Activated CD4-positive, CD25-positive, alpha-beta regulatory T cell treated with anti-CD3 and anti-CD28 coated beads, Interleukin-2, amount 50 U/mL, for 72 hours (primary cell): ENCODE data around the gene TFPI.

Experiments
- DNase-seq: peaks from one replicate; pipeline ENCODE4 v3.0.0; 2021

The TFPI gene

DNA sequence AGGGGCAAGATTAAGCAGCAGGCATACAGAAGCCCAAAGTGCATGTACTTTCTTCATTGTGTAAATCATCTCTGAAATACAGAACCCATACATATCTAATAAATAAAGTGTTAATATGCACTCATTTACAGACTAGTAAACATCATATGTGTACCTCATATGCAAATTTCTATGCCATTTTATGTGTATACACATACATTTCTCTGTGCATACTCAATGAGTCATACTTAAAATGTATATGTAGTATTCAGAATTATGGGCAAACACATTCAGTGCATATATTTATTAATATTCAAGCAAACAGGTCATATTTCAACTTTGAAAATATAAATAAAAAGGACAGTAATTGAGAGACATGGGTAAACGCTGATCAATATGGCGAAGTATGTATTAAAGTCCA lies 50.5 kb downstream of the TFPI start:
- no peak for DNase-seq

DNA sequence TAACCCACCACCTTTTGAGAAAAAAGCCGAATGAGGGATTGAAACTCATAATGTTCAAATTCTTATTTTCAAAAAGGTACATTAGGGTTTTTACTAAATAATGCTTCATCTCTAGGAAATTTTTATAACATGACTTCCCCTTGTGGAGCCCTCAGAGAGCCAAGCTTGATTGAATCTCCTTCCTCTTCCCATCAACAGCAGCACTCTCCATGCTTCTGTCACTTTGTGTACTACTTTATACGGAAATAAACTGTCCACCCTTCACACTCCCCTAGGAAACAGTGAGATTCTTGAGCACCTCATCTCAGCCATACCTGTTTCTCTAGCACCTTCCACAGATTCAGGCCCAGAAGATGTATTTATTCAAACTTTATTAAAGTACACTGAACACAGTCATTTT lies 51.8 kb downstream of the TFPI start:
- no peak for DNase-seq

DNA sequence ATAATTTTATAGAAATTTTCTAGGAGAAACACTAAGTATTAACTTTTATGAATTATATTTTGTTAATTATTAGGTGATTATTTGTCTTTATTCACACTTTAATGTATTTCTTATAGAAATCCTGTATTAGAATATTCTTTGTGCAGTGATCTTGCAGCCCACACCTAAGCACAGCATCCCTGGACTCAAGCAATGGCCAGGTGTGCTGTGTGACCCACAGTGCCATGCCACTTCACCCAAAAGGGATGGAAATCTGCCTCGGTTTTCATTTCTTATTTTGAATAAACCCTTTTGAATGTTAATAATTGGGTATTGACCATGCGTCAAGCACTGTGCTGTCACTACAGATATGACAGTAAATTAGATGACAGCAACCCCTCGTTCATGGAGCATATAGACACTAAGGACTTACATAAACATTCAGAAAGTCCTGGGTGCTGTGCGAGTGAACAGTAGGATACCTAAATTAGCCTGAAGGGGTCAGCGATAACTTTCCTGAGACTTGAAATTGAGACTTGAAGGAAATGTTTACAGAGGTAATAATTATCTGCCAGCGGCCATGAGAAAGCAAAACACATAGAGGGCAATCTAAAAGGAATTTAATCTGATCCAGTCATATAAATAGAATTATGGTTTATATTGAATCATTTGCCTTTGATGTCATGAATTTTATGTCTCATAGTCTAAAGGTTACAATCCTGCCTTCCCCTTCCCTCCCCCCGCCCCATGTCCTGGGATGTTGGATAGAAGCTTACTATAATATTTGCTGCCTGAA lies 53.5 kb downstream of the TFPI start:
- no peak for DNase-seq

- no peak for DNase-seq
Measured at GRCh38 chr2:187499941-187500532, 54.2 kb downstream of the TFPI start.

DNA sequence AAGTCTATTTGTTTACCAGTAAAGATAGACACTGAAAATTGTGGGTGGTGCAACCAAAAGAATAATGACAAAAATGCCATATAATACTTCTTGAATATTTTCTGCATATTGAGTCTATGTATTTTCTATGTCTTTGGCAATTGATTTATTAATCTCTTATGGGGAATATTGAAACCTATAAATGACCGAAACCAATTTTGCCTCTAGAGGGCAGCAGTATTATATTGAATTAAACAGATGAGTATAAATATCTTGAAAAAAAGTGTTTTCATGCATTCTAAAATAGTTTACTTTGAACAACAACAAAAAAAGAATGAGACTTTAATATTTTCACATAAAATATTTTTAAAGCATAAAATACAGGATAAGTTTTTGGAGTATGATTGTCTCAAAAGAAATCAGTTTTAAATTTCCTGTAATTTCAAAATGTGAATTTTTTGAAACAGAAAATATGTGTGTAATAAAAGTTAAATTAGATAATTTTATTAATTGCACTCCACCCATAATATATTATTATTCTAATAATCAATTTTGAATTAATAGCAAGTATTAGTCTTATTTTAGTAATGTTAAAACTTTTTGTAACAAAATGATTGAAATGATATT lies 56.3 kb downstream of the TFPI start:
- no peak for DNase-seq

GRCh38 chr2:187497140-187497539 lies 57.1 kb downstream of the TFPI start:
- no peak for DNase-seq

- no peak for DNase-seq
Measured at GRCh38 chr2:187495324-187495723, 58.9 kb downstream of the TFPI start.

DNA sequence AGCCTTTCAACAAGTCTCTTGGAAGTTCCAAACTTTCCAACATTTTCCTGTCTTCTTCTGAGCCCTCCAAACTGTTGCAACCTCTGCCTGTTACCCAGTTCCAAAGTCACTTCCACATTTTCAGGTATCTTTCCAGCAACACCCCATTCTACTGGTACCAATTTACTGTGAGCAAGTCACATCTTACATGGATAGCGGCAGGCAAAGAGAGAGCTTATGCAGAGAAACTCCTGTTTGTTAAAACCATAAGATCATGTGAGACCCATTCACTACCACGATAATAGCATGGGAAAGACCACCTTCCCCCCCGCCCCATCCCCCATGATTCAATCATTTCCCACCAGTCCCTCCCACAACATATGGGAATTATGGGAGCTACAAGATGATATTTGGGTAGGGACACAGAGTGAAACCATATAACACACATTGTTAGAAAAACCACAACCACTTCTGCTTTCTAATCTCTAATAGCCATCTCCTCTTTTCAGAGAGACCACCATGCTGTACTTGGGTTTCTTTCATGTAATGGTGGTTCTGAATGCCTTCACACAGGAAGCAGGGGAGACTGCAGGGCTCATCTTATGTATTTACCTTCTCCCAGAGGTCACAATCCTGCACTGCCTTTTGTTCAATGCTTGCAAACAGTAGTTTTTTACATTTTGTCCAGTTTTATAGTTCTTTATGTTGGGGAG lies 60.2 kb downstream of the TFPI start:
- no peak for DNase-seq

GRCh38 chr2:187493180-187493579 lies 61.1 kb downstream of the TFPI start:
- no peak for DNase-seq

DNA sequence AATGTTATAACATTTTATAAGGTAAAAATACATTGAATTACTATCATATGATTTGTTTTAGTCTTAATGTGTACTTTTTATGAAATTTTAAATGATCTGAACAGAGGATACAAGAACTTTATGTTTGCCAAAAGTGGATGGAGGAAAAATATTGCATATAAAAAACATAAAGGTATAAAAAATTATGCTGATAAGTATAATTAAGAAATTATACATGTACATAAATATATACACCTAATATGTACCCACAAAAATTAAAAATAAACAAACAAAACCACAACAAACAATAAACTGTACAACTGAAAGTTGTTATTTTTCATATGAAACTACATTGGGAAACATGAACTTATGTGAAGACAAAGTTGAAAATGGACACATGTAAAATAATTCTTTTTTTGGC lies 68.0 kb downstream of the TFPI start:
- no peak for DNase-seq

GRCh38 chr2:187485523-187485922 lies 68.7 kb downstream of the TFPI start:
- DNase-seq, result no peak

DNA sequence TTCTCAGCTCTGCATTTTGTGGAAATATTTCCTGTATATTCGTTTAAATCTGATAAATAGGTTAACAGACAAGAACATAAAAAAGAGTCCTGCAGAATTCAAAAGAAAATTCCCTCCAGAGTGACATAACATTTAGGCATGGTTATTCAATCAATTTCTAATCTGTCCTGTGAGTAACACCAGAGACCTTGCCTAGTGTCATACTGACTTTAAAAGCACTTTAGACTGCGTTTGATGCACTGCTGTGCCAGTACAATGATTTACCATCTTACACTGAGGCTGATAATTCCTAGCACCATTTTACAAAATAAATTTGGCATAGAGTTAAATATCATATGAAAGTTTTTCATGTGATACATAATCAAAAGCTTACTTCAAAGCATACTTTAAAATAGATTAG lies 70.7 kb downstream of the TFPI start:
- no peak for DNase-seq

DNA sequence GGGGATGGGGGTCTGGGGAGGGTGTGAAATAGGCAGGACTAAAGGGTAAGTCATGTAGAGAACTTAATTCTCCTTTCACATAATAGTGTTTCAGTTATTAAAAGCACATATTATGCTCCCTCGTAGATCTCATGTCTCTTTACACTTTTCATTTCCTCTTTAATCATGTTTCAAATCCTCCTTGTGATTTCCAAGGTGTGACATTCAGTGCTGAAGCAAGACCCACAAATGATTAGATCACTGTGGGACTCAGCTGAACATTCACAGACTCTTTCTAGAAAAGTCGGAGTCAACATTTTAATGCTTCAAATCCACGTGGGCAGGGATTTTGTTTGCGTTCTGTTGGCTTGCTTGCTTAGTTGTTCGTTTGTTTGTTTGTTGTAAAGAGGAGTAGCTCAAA lies 71.4 kb downstream of the TFPI start:
- DNase-seq, result no peak

DNA sequence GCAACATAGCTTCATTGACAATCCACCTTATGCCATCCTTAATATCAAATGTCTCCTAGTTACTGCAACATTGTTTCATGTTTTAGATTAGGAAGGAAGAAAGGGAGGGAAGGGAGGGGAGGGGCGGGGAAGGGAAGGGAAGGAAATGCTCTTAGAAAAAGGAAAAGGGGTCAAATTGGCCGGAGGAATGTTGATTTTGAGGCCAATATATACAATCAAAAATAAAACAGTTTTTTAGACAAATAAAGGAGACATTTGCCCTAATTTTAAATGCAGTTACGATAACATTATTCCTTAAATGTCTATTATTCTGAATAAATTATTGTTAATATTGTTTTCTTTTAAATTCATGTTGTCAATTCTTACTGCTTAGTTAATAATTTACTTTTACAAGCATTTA lies 72.7 kb downstream of the TFPI start:
- no peak for DNase-seq

DNA sequence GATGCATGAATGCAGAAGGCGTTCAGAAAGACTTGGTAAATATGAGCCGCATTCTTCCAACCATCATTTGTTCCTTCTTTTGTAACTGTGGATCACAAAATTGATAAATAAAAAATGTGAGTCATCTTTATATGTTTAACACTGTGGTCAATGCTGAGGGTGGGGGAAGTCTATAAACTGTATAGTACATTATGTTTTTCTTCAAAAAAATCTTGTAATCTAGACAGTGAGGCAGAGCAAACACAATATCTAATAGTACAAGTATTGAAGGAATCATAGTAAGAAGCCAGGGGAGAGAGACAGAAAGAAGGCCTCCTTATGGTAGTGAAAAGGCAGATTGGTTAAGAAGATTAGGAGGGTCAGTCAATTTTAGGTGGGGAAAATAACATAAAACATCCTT lies 75.5 kb downstream of the TFPI start:
- no peak for DNase-seq

DNA sequence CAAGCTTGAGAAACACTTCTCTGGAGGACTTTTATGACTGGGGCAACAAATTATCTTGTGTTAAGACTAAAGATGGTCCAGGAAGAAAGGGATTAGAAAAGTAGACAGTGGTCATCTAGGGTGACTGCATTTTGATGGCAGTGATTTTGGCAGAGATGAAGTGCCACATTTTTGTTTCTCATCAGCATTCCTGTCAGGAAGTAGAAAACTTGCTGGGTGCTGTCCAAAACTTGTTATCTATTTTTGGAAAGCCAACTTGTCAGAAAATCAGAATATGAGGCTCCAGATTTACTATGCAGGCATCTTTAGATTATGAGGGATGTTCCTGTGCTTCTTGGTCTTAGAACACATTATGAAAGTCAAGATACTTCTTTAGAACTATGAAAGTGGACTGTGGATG lies 77.2 kb downstream of the TFPI start:
- DNase-seq, result no peak

- DNase-seq, result no peak
Measured at GRCh38 chr2:187475499-187476248, 78.6 kb downstream of the TFPI start.

- no peak for DNase-seq
Measured at GRCh38 chr2:187470698-187471097, 83.5 kb downstream of the TFPI start.

- no peak for DNase-seq
Measured at GRCh38 chr2:187469538-187469937, 84.7 kb downstream of the TFPI start.

GRCh38 chr2:187468262-187468661 lies 86.0 kb downstream of the TFPI start:
- no peak for DNase-seq

DNA sequence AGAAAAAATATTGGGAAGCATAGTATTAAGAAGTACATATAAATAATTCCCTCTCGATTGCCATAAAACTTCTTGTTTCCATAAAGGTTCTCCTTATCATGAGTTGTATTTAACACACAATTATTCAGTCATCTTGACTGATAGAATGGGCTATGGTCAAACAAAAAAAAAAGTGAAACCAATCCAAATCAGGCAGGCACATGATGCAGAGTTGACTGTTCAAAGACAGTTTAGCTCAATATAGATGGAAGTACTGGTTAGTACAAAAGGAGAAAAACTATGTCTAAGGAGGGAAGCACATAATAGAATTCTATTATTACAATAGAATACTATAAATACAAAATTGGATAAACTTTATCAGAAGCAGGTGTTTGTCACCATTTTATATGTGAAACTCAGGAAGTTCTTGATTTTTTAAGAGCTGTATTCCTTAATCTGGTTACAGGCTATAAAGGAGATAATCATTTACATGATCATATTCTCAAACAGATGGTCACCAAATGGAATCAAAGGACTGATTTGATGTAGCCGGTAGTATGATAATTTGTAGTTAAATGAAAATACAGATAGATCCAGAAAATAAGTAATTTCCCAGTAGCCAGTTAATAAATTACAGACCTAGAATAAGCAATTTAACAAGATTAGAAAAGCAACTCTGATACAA lies 88.0 kb downstream of the TFPI start:
- no peak for DNase-seq

- no peak for DNase-seq
Measured at GRCh38 chr2:187462839-187463238, 91.4 kb downstream of the TFPI start.
